HCT116 (cell line): ENCODE results near the gene AHRR.

Experiments used
- CEBPB ChIP-seq: IDR thresholded peaks from 2 replicates; pipeline ENCODE4 v1.6.1; 2012; ENCODE audit warnings: low read depth
- CTCF ChIP-seq, 3 experiments: fragments of 200-600 bp in 1 of 3; sonication (generic) in 1 of 3; IDR thresholded peaks in 2 of 3; conservative IDR thresholded peaks in 1 of 3; 2 replicates each; pipeline ENCODE4 v1.5.1; 2012 to 2017; ENCODE audit warnings: low read depth in 2 of 3, low read length in 2 of 3, antibody characterized with exemption in 1 of 3, borderline replicate concordance in 1 of 3, control low read depth in 1 of 3, mild to moderate bottlenecking in 1 of 3, mixed read lengths in 1 of 3, mixed run types in 1 of 3, moderate library complexity in 1 of 3; ENCODE audit not compliant: insufficient read depth in 1 of 3
- ELF1 ChIP-seq: IDR thresholded peaks from 2 replicates; pipeline ENCODE4 v1.6.1; 2012; ENCODE audit warnings: low read depth, borderline replicate concordance
- EZH2 ChIP-seq: fragments of 200-600 bp; sonication (generic); IDR thresholded peaks from 2 replicates; pipeline ENCODE4 v1.6.1; 2017; ENCODE audit warnings: antibody characterized with exemption, mixed run types
- EZH2phosphoT487 ChIP-seq: fragments of 200-600 bp; IDR thresholded peaks from 2 replicates; pipeline ENCODE4 v1.6.1; 2018; ENCODE audit warnings: antibody characterized with exemption, borderline replicate concordance
- JUND ChIP-seq: IDR thresholded peaks from 2 replicates; pipeline ENCODE4 v1.6.1; 2012
- POLR2A ChIP-seq: IDR thresholded peaks from 2 replicates; pipeline ENCODE4 v1.7.0; 2011; ENCODE audit warnings: borderline replicate concordance; ENCODE audit not compliant: insufficient read depth, insufficient read length; ENCODE audit errors: extremely low read depth
- POLR2AphosphoS5 ChIP-seq: IDR thresholded peaks from 2 replicates; pipeline ENCODE4 v1.6.1; 2011; ENCODE audit warnings: mild to moderate bottlenecking, low read depth, low read length, moderate library complexity
- SIN3A ChIP-seq: IDR thresholded peaks from 2 replicates; pipeline ENCODE4 v1.6.1; 2012; ENCODE audit warnings: low read depth
- SRF ChIP-seq: IDR thresholded peaks from 2 replicates; pipeline ENCODE4 v1.6.1; 2012; ENCODE audit warnings: low read depth

GRCh38 chr5:425714-426113 lies 104.2 kb downstream of the AHRR start:
- TF ChIP-seq EZH2 (no peak), CTCF (IDR thresholded peaks at IDR 0.05 in 2 of 3, conservative IDR thresholded peaks at IDR 0.05 in 1 of 3; ENCODE audit: borderline replicate concordance in 1 of 3, insufficient read depth in 1 of 3, low read depth in 2 of 3, low read length in 2 of 3) (peak in 2 of 3 experiments; percentile 25 to 39; a peak in 2 of 6 replicates), SRF (no peak), JUND (no peak), POLR2AphosphoS5 (no peak), POLR2A (no peak), SIN3A (no peak), ELF1 (no peak), EZH2phosphoT487 (no peak), CEBPB (no peak)
